PC-9 (cell line): ENCODE results near the gene ANO8. TPM values are rescaled to one million over a fixed set of nuclear protein-coding genes. Genes with fewer than 3 reads are reported as not detected.

Experiments
- BruUV-seq: library from RNA; stranded (reverse); fragments of 400-500 nt; replicated peaks from 2 replicates; lab custom pipeline; 2021; lab: Mats Ljungman, UMichigan
- CTCF ChIA-PET: fragments of 300-600 bp; sonication (Branson Sonifier 250); formaldehyde crosslinking; loops from one replicate; lab custom pipeline; 2022; ENCODE audit warnings: antibody characterized with exemption; lab: Charles Lee
- POLR2A ChIA-PET: fragments of 300-600 bp; sonication (Branson Sonifier 250); formaldehyde crosslinking; loops from one replicate; lab custom pipeline; 2022; ENCODE audit warnings: antibody characterized with exemption; ENCODE audit not compliant: unreplicated experiment; lab: Charles Lee
- DNase-seq, 2 experiments: peaks; one replicate each; pipeline versions ENCODE4 v3.0.0 to v3.0.0-alpha.2; 2015 to 2022; ENCODE audit warnings: mixed read lengths in 1 of 2
- H2AFZ ChIP-seq: fragments of 200-600 bp; sonication (generic); 2 replicates; pipeline ENCODE4 v1.8.1; 2017; ENCODE audit warnings: antibody characterized with exemption
- H3F3A ChIP-seq: fragments of 200-600 bp; sonication (generic); 2 replicates; pipeline ENCODE4 v1.8.1; 2017; ENCODE audit warnings: antibody characterized with exemption, mild to moderate bottlenecking, low read depth; ENCODE audit not compliant: insufficient read depth
- H3K27ac ChIP-seq: fragments of 200-600 bp; sonication (generic); 2 replicates; pipeline ENCODE4 v1.6.1; 2016; ENCODE audit warnings: mixed run types
- H3K27me3 ChIP-seq: fragments of 200-600 bp; sonication (generic); 2 replicates; pipeline ENCODE4 v1.6.1; 2016; ENCODE audit warnings: low read depth, mixed run types; ENCODE audit not compliant: insufficient read depth
- H3K36me3 ChIP-seq: fragments of 200-600 bp; sonication (generic); 2 replicates; pipeline ENCODE4 v1.6.1; 2016; ENCODE audit warnings: low read depth, mixed run types
- H3K4me1 ChIP-seq: fragments of 200-600 bp; sonication (generic); replicated peaks from 2 replicates; pipeline ENCODE4 v1.6.1; 2016; ENCODE audit warnings: mixed run types; ENCODE audit not compliant: insufficient read depth
- H3K4me2 ChIP-seq: fragments of 200-600 bp; sonication (generic); 2 replicates; pipeline ENCODE4 v1.6.1; 2017; ENCODE audit warnings: mixed run types
- H3K4me3 ChIP-seq: fragments of 200-600 bp; sonication (generic); 2 replicates; pipeline ENCODE4 v1.6.1; 2016; ENCODE audit warnings: mixed run types
- H3K79me2 ChIP-seq: fragments of 200-600 bp; sonication (generic); 2 replicates; pipeline ENCODE4 v1.6.1; 2017; ENCODE audit warnings: low read depth, mixed run types
- H3K9me2 ChIP-seq: fragments of 200-600 bp; sonication (generic); 2 replicates; pipeline ENCODE4 v1.8.1; 2017; ENCODE audit warnings: mild to moderate bottlenecking; ENCODE audit not compliant: insufficient read depth
- H3K9me3 ChIP-seq: fragments of 200-600 bp; sonication (generic); 2 replicates; pipeline ENCODE4 v1.8.1; 2016; ENCODE audit warnings: low read depth; ENCODE audit not compliant: insufficient read depth
- H4K20me1 ChIP-seq: fragments of 200-600 bp; sonication (generic); 2 replicates; pipeline ENCODE4 v1.8.1; 2017; ENCODE audit not compliant: insufficient read depth
- EZH2 ChIP-seq: fragments of 200-600 bp; sonication (generic); IDR thresholded peaks from 2 replicates; pipeline ENCODE4 v1.8.0; 2017; ENCODE audit warnings: antibody characterized with exemption, low read depth
- intact Hi-C: fragments of 100-400 bp; cut with micrococcal nuclease; formaldehyde crosslinking; loops from one replicate; pipeline ENCODE4 v1.10.0; 2022; ENCODE audit not compliant: unreplicated experiment
- total RNA-seq: library from RNA; stranded (reverse); gene quantifications from 2 replicates; pipeline ENCODE4 v1.2.3, GENCODE V29; 2021
- TF ChIP-seq, protein P1 (sequence below): fragments of 200-600 bp; sonication (generic); conservative IDR thresholded peaks from 2 replicates; pipeline ENCODE4 v1.6.1; 2017; ENCODE audit warnings: mixed run types, antibody characterized with exemption, mild to moderate bottlenecking, moderate library complexity

The ANO8 gene
- total RNA-seq, 1 experiment from 2014 or later: 11.4 TPM

DNA sequence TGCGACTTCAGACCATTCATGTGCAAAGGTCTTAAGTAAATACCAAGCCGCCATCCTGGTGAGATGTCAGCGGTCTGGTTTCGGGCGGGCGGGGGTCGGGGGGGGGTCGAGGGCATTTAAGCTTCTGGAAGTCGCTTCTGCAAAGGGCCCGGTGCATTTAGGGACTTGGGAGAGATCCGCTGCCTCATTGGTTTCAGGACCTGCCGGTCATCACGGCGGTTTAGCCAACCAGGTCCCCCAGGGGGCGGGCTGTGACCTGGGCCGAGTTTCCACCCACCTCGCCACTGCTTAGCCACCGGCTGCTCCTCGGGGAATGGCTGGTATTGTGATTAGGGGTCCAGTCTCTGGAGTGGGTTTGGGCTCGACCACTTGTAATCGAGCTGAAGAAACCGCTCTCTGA is 45.2 kb downstream of the ANO8 start:
- Histone ChIP-seq H4K20me1 (no peaks in the 10 kb centered on the region), H2AFZ (no peak overlapping the region), H3K27me3 (no peaks in the 10 kb centered on the region), H3K4me1 (peaks cover 15% of the 10 kb centered on the region; the same call in 1 of the 2 replicates), H3K27ac (no peak overlapping the region), H3K9me3 (no peaks in the 10 kb centered on the region), H3K4me3 (no peak overlapping the region), H3F3A (peaks cover 26% of the 10 kb centered on the region), H3K36me3 (no peaks in the 10 kb centered on the region; the same call in 1 of the 2 replicates), H3K4me2 (no peak overlapping the region), H3K9me2 (no peaks in the 10 kb centered on the region), H3K79me2 (peaks cover 10% of the 10 kb centered on the region)
- POLR2A ChIA-PET: no interaction called here
- no TSS peak for BruUV-seq
- CTCF ChIA-PET: no interaction called here
- intact Hi-C loops: no loop called here
- peak in 1 of 2 experiments; percentile 31 for DNase-seq
- TF ChIP-seq, protein P1, sequence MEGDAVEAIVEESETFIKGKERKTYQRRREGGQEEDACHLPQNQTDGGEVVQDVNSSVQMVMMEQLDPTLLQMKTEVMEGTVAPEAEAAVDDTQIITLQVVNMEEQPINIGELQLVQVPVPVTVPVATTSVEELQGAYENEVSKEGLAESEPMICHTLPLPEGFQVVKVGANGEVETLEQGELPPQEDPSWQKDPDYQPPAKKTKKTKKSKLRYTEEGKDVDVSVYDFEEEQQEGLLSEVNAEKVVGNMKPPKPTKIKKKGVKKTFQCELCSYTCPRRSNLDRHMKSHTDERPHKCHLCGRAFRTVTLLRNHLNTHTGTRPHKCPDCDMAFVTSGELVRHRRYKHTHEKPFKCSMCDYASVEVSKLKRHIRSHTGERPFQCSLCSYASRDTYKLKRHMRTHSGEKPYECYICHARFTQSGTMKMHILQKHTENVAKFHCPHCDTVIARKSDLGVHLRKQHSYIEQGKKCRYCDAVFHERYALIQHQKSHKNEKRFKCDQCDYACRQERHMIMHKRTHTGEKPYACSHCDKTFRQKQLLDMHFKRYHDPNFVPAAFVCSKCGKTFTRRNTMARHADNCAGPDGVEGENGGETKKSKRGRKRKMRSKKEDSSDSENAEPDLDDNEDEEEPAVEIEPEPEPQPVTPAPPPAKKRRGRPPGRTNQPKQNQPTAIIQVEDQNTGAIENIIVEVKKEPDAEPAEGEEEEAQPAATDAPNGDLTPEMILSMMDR: no peak; the same call in 1 of the 2 replicates
- TF ChIP-seq EZH2: no peak

DNA sequence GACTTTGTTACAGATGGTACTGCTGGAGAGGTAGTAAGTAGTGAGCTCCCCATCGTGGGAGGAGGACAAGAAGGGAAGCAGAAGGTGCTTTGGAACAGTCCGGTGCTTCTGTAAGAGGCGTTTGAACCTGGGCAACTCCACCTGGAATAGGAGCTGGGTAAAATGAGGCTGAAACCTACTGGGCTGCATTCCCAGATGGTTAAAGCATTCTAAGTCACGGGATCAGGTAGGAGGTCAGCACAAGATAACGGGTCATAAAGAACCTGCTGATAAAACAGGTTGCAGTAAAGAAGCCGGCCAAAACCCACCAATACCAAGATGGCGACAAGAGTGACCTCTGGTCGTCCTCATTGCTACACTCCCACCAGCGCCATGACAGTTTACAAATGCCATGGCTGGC is 47.9 kb downstream of the ANO8 start:
- CTCF ChIA-PET: no interaction called here
- H3F3A ChIP-seq: peaks cover 12% of the 10 kb centered on the region; the same call in 1 of the 2 replicates
- H3K9me3 ChIP-seq: no peaks in the 10 kb centered on the region
- H3K79me2 ChIP-seq: no peaks in the 10 kb centered on the region
- TF ChIP-seq EZH2: no peak
- TF ChIP-seq, protein P1: no peak
- no peaks in the 10 kb centered on the region for H4K20me1 ChIP-seq
- no peak overlapping the region for H3K27ac ChIP-seq
- POLR2A ChIA-PET: no interaction called here
- no peak overlapping the region for H3K4me2 ChIP-seq
- intact Hi-C loops: no loop called here
- no peak overlapping the region for H2AFZ ChIP-seq
- peaks cover 1% of the 10 kb centered on the region; the same call in 1 of the 2 replicates for H3K4me1 ChIP-seq
- no peaks in the 10 kb centered on the region for H3K27me3 ChIP-seq
- H3K9me2 ChIP-seq: no peaks in the 10 kb centered on the region
- DNase-seq: peak in 1 of 2 experiments; percentile 30
- BruUV-seq: no TSS peak
- H3K36me3 ChIP-seq: no peaks in the 10 kb centered on the region
- H3K4me3 ChIP-seq: no peak overlapping the region

DNA sequence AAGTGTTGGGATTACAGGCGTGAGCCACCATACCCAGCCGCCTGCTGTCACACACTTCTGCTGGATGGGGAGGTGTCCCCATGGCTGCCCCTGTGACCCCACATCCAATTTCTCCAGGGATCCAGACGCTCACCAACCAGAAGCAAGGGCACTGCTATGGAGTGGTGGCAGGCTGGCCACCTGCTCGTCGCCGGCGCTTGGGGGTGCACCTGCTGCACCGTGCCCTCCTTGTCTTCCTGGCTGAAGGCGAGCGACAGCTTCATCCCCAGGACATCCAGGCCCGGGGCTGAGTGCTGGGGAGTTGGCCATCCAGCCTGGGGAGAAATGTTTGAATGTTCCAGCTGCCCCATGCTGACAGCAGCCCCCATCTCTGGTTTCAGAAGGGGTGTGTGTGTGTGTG is 48.4 kb downstream of the ANO8 start:
- H3K9me3 ChIP-seq: no peaks in the 10 kb centered on the region
- no peak overlapping the region for H3K4me2 ChIP-seq
- DNase-seq: peak in 1 of 2 experiments; percentile 32
- H4K20me1 ChIP-seq: no peaks in the 10 kb centered on the region
- ChIA-PET POLR2A (no interaction called here), CTCF (no interaction called here)
- no peaks in the 10 kb centered on the region for H3K79me2 ChIP-seq
- H3F3A ChIP-seq: peaks cover 14% of the 10 kb centered on the region
- H3K4me3 ChIP-seq: no peak overlapping the region
- H3K9me2 ChIP-seq: no peaks in the 10 kb centered on the region
- no peaks in the 10 kb centered on the region for H3K36me3 ChIP-seq
- H3K4me1 ChIP-seq: no peaks in the 10 kb centered on the region
- TF ChIP-seq, protein P1: no peak
- no peak for TF ChIP-seq EZH2
- intact Hi-C loops: no loop called here
- H3K27me3 ChIP-seq: no peaks in the 10 kb centered on the region
- BruUV-seq: no TSS peak
- no peak overlapping the region for H3K27ac ChIP-seq
- H2AFZ ChIP-seq: no peak overlapping the region
